ENCODE results near the gene ASB6.

The ASB6 gene

GRCh38 chr9:129677456-129677855, 35.5 kb upstream of the ASB6 start:
- H3K9me3 ChIP-seq (ENCODE audit: control insufficient read depth, insufficient read depth, low read length) = no peaks in the 10 kb centered on the region
- no peaks in the 10 kb centered on the region for H3K27me3 ChIP-seq (ENCODE audit: control insufficient read depth, insufficient read depth, low read length)
- no peaks in the 10 kb centered on the region for H3K36me3 ChIP-seq (ENCODE audit: control insufficient read depth, insufficient read depth, low read length)
- peaks cover 3% of the 10 kb centered on the region; the same call in 1 of the 2 replicates for H3K4me1 ChIP-seq (ENCODE audit: control insufficient read depth, insufficient read depth, low read length)
- no peak overlapping the region for H3K9ac ChIP-seq (ENCODE audit: low read depth, low read length)
- no peak overlapping the region for H3K4me3 ChIP-seq (ENCODE audit: low read depth, low read length)
- no peak overlapping the region for H3K27ac ChIP-seq (ENCODE audit: low read depth, low read length)

GRCh38 chr9:129676975-129677374, 35.0 kb upstream of the ASB6 start:
- H3K36me3 ChIP-seq (ENCODE audit: control insufficient read depth, insufficient read depth, low read length) = no peaks in the 10 kb centered on the region
- H3K27me3 ChIP-seq (ENCODE audit: control insufficient read depth, insufficient read depth, low read length) = no peaks in the 10 kb centered on the region
- peaks cover 3% of the 10 kb centered on the region; the same call in 1 of the 2 replicates for H3K4me1 ChIP-seq (ENCODE audit: control insufficient read depth, insufficient read depth, low read length)
- no peak overlapping the region for H3K27ac ChIP-seq (ENCODE audit: low read depth, low read length)
- H3K4me3 ChIP-seq (ENCODE audit: low read depth, low read length) = no peak overlapping the region
- H3K9me3 ChIP-seq (ENCODE audit: control insufficient read depth, insufficient read depth, low read length) = no peaks in the 10 kb centered on the region
- no peak overlapping the region for H3K9ac ChIP-seq (ENCODE audit: low read depth, low read length)

- H3K9ac ChIP-seq (ENCODE audit: low read depth, low read length) = no peak overlapping the region
- no peaks in the 10 kb centered on the region for H3K9me3 ChIP-seq (ENCODE audit: control insufficient read depth, insufficient read depth, low read length)
- H3K27me3 ChIP-seq (ENCODE audit: control insufficient read depth, insufficient read depth, low read length) = no peaks in the 10 kb centered on the region
- H3K36me3 ChIP-seq (ENCODE audit: control insufficient read depth, insufficient read depth, low read length) = no peaks in the 10 kb centered on the region
- H3K4me1 ChIP-seq (ENCODE audit: control insufficient read depth, insufficient read depth, low read length) = peaks cover 3% of the 10 kb centered on the region; the same call in 1 of the 2 replicates
- no peak overlapping the region for H3K4me3 ChIP-seq (ENCODE audit: low read depth, low read length)
- H3K27ac ChIP-seq (ENCODE audit: low read depth, low read length) = no peak overlapping the region
Observed at GRCh38 chr9:129676287-129676686, 34.3 kb upstream of the ASB6 start.

GRCh38 chr9:129675620-129676019, 33.7 kb upstream of the ASB6 start:
- no peak overlapping the region for H3K27ac ChIP-seq (ENCODE audit: low read depth, low read length)

DNA sequence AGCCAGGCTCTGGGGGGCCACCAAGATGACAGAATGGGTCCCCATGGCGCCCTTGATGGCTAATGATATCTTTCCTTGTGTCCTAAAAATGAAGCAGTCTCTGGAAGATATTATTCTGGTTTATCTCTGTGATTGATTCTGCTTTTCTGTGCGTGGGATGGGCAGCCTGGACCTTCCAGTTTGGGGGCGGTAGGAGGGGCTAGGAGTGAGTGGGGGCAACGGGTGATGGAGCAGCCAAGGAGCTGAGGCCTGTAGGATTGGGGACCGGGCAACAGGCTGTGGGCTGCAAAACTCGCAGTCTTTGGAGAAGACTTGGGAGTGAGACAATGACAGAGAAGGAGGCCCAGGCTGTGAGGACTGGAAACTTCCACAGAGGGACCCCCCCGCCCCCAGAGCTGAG, 32.3 kb upstream of the ASB6 start:
- H3K27ac ChIP-seq (ENCODE audit: low read depth, low read length) = no peak overlapping the region
- no peaks in the 10 kb centered on the region for H3K27me3 ChIP-seq (ENCODE audit: control insufficient read depth, insufficient read depth, low read length)

More at GRCh38 chr9:129675620-129676019, 33.7 kb upstream of the ASB6 start:
- H3K4me1 ChIP-seq (ENCODE audit: control insufficient read depth, insufficient read depth, low read length) = peaks cover 3% of the 10 kb centered on the region; the same call in 1 of the 2 replicates
- H3K27me3 ChIP-seq (ENCODE audit: control insufficient read depth, insufficient read depth, low read length) = no peaks in the 10 kb centered on the region
- H3K36me3 ChIP-seq (ENCODE audit: control insufficient read depth, insufficient read depth, low read length) = no peaks in the 10 kb centered on the region
- no peak overlapping the region for H3K4me3 ChIP-seq (ENCODE audit: low read depth, low read length)
- no peaks in the 10 kb centered on the region for H3K9me3 ChIP-seq (ENCODE audit: control insufficient read depth, insufficient read depth, low read length)
- H3K9ac ChIP-seq (ENCODE audit: low read depth, low read length) = no peak overlapping the region

DNA sequence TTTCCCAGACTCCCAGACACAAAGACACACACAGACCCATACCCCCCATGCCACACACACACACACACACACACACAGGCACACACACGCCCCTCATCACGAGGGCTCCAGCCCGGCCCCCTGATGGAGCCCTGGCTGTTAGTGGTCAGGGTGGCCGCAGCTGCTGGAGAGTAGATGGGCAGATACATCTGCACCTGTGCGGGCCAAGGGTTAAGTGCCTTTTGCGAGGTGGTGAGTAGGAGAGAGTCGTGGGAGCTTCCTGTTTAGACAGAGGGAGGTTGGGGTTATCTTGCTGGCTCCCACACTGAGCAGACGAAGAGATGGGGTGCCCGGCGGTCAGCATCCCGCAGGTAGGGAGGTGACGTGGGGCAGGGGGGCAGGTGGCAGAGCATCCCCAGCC, 31.7 kb upstream of the ASB6 start:
- Histone ChIP-seq H3K9me3 (ENCODE audit: control insufficient read depth, insufficient read depth, low read length) (no peaks in the 10 kb centered on the region), H3K4me1 (ENCODE audit: control insufficient read depth, insufficient read depth, low read length) (peaks cover 7% of the 10 kb centered on the region; the same call in 1 of the 2 replicates), H3K4me3 (ENCODE audit: low read depth, low read length) (no peak overlapping the region), H3K27me3 (ENCODE audit: control insufficient read depth, insufficient read depth, low read length) (no peaks in the 10 kb centered on the region), H3K27ac (ENCODE audit: low read depth, low read length) (no peak overlapping the region), H3K9ac (ENCODE audit: low read depth, low read length) (no peak overlapping the region), H3K36me3 (ENCODE audit: control insufficient read depth, insufficient read depth, low read length) (no peaks in the 10 kb centered on the region)

More for the DNA sequence above, 32.3 kb upstream of the ASB6 start:
- Histone ChIP-seq H3K4me3 (ENCODE audit: low read depth, low read length) (no peak overlapping the region), H3K9ac (ENCODE audit: low read depth, low read length) (no peak overlapping the region), H3K36me3 (ENCODE audit: control insufficient read depth, insufficient read depth, low read length) (no peaks in the 10 kb centered on the region), H3K9me3 (ENCODE audit: control insufficient read depth, insufficient read depth, low read length) (no peaks in the 10 kb centered on the region), H3K4me1 (ENCODE audit: control insufficient read depth, insufficient read depth, low read length) (peaks cover 7% of the 10 kb centered on the region; the same call in 1 of the 2 replicates)

- Histone ChIP-seq H3K9me3 (ENCODE audit: control insufficient read depth, insufficient read depth, low read length) (no peaks in the 10 kb centered on the region), H3K36me3 (ENCODE audit: control insufficient read depth, insufficient read depth, low read length) (no peaks in the 10 kb centered on the region), H3K4me3 (ENCODE audit: low read depth, low read length) (no peak overlapping the region), H3K9ac (ENCODE audit: low read depth, low read length) (no peak overlapping the region), H3K27ac (ENCODE audit: low read depth, low read length) (no peak overlapping the region), H3K27me3 (ENCODE audit: control insufficient read depth, insufficient read depth, low read length) (no peaks in the 10 kb centered on the region), H3K4me1 (ENCODE audit: control insufficient read depth, insufficient read depth, low read length) (peaks cover 7% of the 10 kb centered on the region; the same call in 1 of the 2 replicates)
Observed at GRCh38 chr9:129672702-129673101, 30.8 kb upstream of the ASB6 start.

GRCh38 chr9:129671519-129671918, 29.6 kb upstream of the ASB6 start:
- H3K27me3 ChIP-seq (ENCODE audit: control insufficient read depth, insufficient read depth, low read length) = 0 out of 2 replicates have a peak, but pooled peaks cover 3% of the 10 kb centered on the region
- no peak overlapping the region for H3K27ac ChIP-seq (ENCODE audit: low read depth, low read length)
- no peaks in the 10 kb centered on the region for H3K9me3 ChIP-seq (ENCODE audit: control insufficient read depth, insufficient read depth, low read length)
- H3K9ac ChIP-seq (ENCODE audit: low read depth, low read length) = no peak overlapping the region
- H3K4me1 ChIP-seq (ENCODE audit: control insufficient read depth, insufficient read depth, low read length) = 0 out of 2 replicates have a peak, but pooled peaks cover 4% of the 10 kb centered on the region
- H3K36me3 ChIP-seq (ENCODE audit: control insufficient read depth, insufficient read depth, low read length) = no peaks in the 10 kb centered on the region
- no peak overlapping the region for H3K4me3 ChIP-seq (ENCODE audit: low read depth, low read length)

DNA sequence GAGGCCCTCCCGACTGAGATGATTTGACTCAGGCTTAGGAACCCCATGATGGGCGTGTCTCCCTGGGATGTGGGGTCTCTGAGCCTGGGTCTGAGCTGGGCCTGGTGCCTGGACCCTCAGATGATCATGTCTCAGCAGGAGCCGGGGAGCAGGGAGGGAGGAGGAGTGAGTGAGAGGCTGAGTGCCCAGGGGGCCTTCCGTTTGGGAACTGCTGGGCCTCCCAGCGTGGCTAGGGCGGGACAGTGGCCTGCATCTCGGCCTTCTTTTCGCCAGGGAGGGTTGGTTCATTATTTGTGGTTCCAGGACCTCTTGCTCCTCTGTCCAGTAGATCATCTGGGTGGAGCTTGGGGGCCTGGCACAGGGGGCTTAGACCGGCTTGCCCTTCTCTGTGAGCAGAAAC, 29.1 kb upstream of the ASB6 start:
- no peak overlapping the region for H3K9ac ChIP-seq (ENCODE audit: low read depth, low read length)
- 0 out of 2 replicates have a peak, but pooled peaks cover 4% of the 10 kb centered on the region for H3K4me1 ChIP-seq (ENCODE audit: control insufficient read depth, insufficient read depth, low read length)
- no peak overlapping the region for H3K27ac ChIP-seq (ENCODE audit: low read depth, low read length)

GRCh38 chr9:129669946-129670345, 28.0 kb upstream of the ASB6 start:
- Histone ChIP-seq H3K36me3 (ENCODE audit: control insufficient read depth, insufficient read depth, low read length) (no peaks in the 10 kb centered on the region), H3K9ac (ENCODE audit: low read depth, low read length) (no peak overlapping the region), H3K27ac (ENCODE audit: low read depth, low read length) (no peak overlapping the region), H3K9me3 (ENCODE audit: control insufficient read depth, insufficient read depth, low read length) (no peaks in the 10 kb centered on the region), H3K4me1 (ENCODE audit: control insufficient read depth, insufficient read depth, low read length) (0 out of 2 replicates have a peak, but pooled peaks cover 4% of the 10 kb centered on the region), H3K27me3 (ENCODE audit: control insufficient read depth, insufficient read depth, low read length) (peaks cover 12% of the 10 kb centered on the region), H3K4me3 (ENCODE audit: low read depth, low read length) (no peak overlapping the region)

More for the DNA sequence above, 29.1 kb upstream of the ASB6 start:
- H3K4me3 ChIP-seq (ENCODE audit: low read depth, low read length) = no peak overlapping the region
- H3K9me3 ChIP-seq (ENCODE audit: control insufficient read depth, insufficient read depth, low read length) = no peaks in the 10 kb centered on the region
- no peaks in the 10 kb centered on the region for H3K36me3 ChIP-seq (ENCODE audit: control insufficient read depth, insufficient read depth, low read length)
- H3K27me3 ChIP-seq (ENCODE audit: control insufficient read depth, insufficient read depth, low read length) = peaks cover 5% of the 10 kb centered on the region; the same call in 1 of the 2 replicates

DNA sequence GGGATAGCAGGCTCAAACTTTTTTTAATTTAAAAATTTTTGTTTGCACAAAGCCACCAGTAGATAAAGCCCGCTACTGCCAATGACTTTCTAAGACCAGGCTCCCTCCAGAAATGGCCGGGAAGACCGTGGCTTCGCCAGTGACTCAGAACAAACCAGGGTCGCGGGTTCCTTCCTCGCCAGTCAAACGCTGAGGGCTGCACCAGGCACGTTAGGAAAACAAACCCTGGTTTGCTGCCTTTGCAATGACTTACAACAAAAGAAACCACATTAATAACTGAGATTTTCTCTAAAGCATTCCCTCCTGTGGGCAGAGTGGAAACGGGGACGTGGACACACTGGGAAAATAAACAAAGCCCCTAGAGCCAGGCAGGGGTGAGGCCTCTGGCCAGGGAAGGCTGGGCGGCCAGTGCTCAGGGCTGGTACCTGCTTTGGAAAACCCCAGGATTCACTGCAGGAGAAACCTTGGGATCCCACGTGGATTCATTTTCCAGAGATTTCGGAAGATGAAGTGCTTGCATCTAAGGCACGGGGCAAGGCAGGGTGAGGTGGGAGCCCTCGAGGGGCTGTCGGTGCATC, 27.3 kb upstream of the ASB6 start:
- no peak overlapping the region for H3K27ac ChIP-seq (ENCODE audit: low read depth, low read length)
- H3K36me3 ChIP-seq (ENCODE audit: control insufficient read depth, insufficient read depth, low read length) = no peaks in the 10 kb centered on the region
- no peaks in the 10 kb centered on the region for H3K9me3 ChIP-seq (ENCODE audit: control insufficient read depth, insufficient read depth, low read length)
- peaks cover 17% of the 10 kb centered on the region for H3K27me3 ChIP-seq (ENCODE audit: control insufficient read depth, insufficient read depth, low read length)
- H3K4me1 ChIP-seq (ENCODE audit: control insufficient read depth, insufficient read depth, low read length) = 0 out of 2 replicates have a peak, but pooled peaks cover 7% of the 10 kb centered on the region
- H3K9ac ChIP-seq (ENCODE audit: low read depth, low read length) = no peak overlapping the region
- no peak overlapping the region for H3K4me3 ChIP-seq (ENCODE audit: low read depth, low read length)

Measured in HUES48 (cell line).